MM.1S (cell line): ENCODE results near the gene OTOL1.
"Not testable (repeated sequence)": the region's sequence is repeated elsewhere in the genome, so short reads cannot be mapped to it uniquely, and the experiment has no call there.

Source experiments
- DNase-seq: peaks from one replicate; pipeline ENCODE4 v3.0.0-alpha.2; 2015
- H2AFZ ChIP-seq: fragments of 300-600 bp; sonication (generic); 2 replicates; pipeline ENCODE4 v1.6.0; 2016; ENCODE audit warnings: antibody characterized with exemption, low read length
- H3F3A ChIP-seq: fragments of 300-600 bp; sonication (generic); 2 replicates; pipeline ENCODE4 v1.6.1; 2016; ENCODE audit warnings: mild to moderate bottlenecking, antibody characterized with exemption, low read length, moderate library complexity, mixed read lengths; ENCODE audit not compliant: insufficient read depth
- H3K27ac ChIP-seq: fragments of 300-600 bp; sonication (generic); 2 replicates; pipeline ENCODE4 v1.5.1; 2016; ENCODE audit warnings: mild to moderate bottlenecking, low read length
- H3K27me3 ChIP-seq: fragments of 300-600 bp; sonication (generic); replicated peaks from 2 replicates; pipeline ENCODE4 v1.6.0; 2016; ENCODE audit warnings: low read length; ENCODE audit not compliant: insufficient read depth
- H3K36me3 ChIP-seq: fragments of 300-600 bp; sonication (generic); replicated peaks from 2 replicates; pipeline ENCODE4 v1.6.1; 2016; ENCODE audit warnings: mild to moderate bottlenecking, low read length, mixed read lengths; ENCODE audit not compliant: insufficient read depth
- H3K4me1 ChIP-seq: fragments of 300-600 bp; sonication (generic); 2 replicates; pipeline ENCODE4 v1.6.1; 2016; ENCODE audit warnings: low read length, mixed read lengths
- H3K4me2 ChIP-seq: fragments of 300-600 bp; sonication (generic); 2 replicates; pipeline ENCODE4 v1.6.0; 2016; ENCODE audit warnings: low read depth, low read length
- H3K4me3 ChIP-seq: fragments of 300-600 bp; sonication (generic); 2 replicates; pipeline ENCODE4 v1.5.1; 2016; ENCODE audit warnings: low read length, mixed read lengths
- H3K79me2 ChIP-seq: fragments of 300-600 bp; sonication (generic); 2 replicates; pipeline ENCODE4 v1.6.1; 2016; ENCODE audit warnings: mixed run types, low read length, mixed read lengths
- H3K9ac ChIP-seq: fragments of 300-600 bp; sonication (generic); 2 replicates; pipeline ENCODE4 v1.6.1; 2016; ENCODE audit warnings: low read length, mixed read lengths
- H3K9me2 ChIP-seq: fragments of 300-600 bp; sonication (generic); replicated peaks from 2 replicates; pipeline ENCODE4 v1.6.1; 2016; ENCODE audit warnings: mild to moderate bottlenecking, low read length, mixed read lengths; ENCODE audit not compliant: insufficient read depth
- H3K9me3 ChIP-seq: fragments of 300-600 bp; sonication (generic); replicated peaks from 2 replicates; pipeline ENCODE4 v1.6.1; 2016; ENCODE audit warnings: mild to moderate bottlenecking, low read length, mixed read lengths; ENCODE audit not compliant: insufficient read depth
- H4K20me1 ChIP-seq: fragments of 300-600 bp; sonication (generic); 2 replicates; pipeline ENCODE4 v1.6.1; 2016; ENCODE audit warnings: mild to moderate bottlenecking, low read length, moderate library complexity, mixed read lengths; ENCODE audit not compliant: insufficient read depth
- EZH2 ChIP-seq: fragments of 300-600 bp; sonication (generic); optimal IDR thresholded peaks from 2 replicates; pipeline ENCODE3; 2017; ENCODE audit warnings: low read depth, mild to moderate bottlenecking, antibody characterized with exemption, low read length, mixed read lengths
- EZH2phosphoT487 ChIP-seq: fragments of 300-600 bp; sonication (generic); IDR thresholded peaks from 2 replicates; pipeline ENCODE4 v1.6.1; 2018; ENCODE audit warnings: antibody characterized with exemption, low read length
- TF ChIP-seq, protein P1 (sequence below): fragments of 300-600 bp; sonication (generic); IDR thresholded peaks from 2 replicates; pipeline ENCODE4 v1.5.1; 2016; ENCODE audit warnings: antibody characterized with exemption, low read length, mixed read lengths

Gene OTOL1

DNA sequence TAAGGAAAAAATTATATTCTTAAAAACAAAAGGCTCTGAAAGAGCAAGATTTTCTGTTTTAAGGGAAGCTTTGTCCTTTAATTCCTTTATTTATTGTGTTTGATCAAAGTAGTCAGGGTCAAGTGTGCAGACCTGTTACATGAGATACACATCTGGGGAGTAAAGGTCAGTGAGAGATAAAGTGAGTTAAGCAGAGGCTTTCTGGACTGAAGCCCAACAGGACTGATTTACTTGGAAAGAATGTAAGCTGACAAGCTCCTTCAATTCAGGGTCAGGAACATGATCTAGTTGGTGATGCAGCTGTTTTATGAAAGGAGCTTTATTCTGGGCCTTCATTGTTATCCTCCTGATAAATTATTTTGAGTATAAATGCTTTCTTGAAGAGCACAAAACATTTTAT, 20.7 kb upstream of the OTOL1 start:
- Histone ChIP-seq H2AFZ (no peak overlapping the region), H3K27ac (no peak overlapping the region), H3K36me3 (no peaks in the 10 kb centered on the region), H3K4me3 (no peak overlapping the region), H3K4me2 (no peak overlapping the region), H3K79me2 (no peaks in the 10 kb centered on the region), H4K20me1 (no peaks in the 10 kb centered on the region), H3K4me1 (no peaks in the 10 kb centered on the region), H3K9me2 (no peaks in the 10 kb centered on the region), H3K27me3 (no peaks in the 10 kb centered on the region), H3K9me3 (no peaks in the 10 kb centered on the region), H3F3A (no peaks in the 10 kb centered on the region), H3K9ac (no peak overlapping the region)
- TF ChIP-seq, protein P1, sequence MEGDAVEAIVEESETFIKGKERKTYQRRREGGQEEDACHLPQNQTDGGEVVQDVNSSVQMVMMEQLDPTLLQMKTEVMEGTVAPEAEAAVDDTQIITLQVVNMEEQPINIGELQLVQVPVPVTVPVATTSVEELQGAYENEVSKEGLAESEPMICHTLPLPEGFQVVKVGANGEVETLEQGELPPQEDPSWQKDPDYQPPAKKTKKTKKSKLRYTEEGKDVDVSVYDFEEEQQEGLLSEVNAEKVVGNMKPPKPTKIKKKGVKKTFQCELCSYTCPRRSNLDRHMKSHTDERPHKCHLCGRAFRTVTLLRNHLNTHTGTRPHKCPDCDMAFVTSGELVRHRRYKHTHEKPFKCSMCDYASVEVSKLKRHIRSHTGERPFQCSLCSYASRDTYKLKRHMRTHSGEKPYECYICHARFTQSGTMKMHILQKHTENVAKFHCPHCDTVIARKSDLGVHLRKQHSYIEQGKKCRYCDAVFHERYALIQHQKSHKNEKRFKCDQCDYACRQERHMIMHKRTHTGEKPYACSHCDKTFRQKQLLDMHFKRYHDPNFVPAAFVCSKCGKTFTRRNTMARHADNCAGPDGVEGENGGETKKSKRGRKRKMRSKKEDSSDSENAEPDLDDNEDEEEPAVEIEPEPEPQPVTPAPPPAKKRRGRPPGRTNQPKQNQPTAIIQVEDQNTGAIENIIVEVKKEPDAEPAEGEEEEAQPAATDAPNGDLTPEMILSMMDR = no peak
- no peak for TF ChIP-seq EZH2phosphoT487
- no peak for TF ChIP-seq EZH2
- no peak for DNase-seq

DNA sequence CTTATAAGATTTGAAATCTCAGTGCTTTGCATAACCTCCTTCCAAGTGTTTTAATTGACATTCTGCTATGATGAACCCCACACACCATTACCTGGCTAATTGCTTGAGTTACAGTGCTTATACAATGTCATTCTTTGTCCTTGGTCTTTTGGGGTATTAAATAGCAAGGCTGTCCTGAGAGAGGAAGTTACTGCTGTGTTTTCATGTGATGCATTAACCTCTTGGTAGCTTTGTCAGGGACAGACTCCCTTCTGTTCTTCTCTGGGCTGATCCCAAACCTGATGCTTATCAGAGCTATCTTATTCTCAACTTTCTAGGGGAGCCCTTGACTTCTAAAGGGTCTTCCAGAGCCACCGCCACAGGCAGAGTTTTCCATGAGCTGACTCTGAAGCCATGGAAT, 12.4 kb upstream of the OTOL1 start:
- DNase-seq = no peak
- Histone ChIP-seq H3K79me2 (no peaks in the 10 kb centered on the region), H3K4me2 (no peak overlapping the region), H3K27ac (no peak overlapping the region), H3F3A (no peaks in the 10 kb centered on the region), H3K4me1 (0 out of 2 replicates have a peak, but pooled peaks cover 7% of the 10 kb centered on the region), H3K4me3 (no peak overlapping the region), H3K36me3 (no peaks in the 10 kb centered on the region), H2AFZ (no peak overlapping the region), H3K9ac (no peak overlapping the region), H3K9me2 (no peaks in the 10 kb centered on the region), H3K27me3 (no peaks in the 10 kb centered on the region), H3K9me3 (no peaks in the 10 kb centered on the region), H4K20me1 (no peaks in the 10 kb centered on the region)
- TF ChIP-seq EZH2phosphoT487 = no peak
- no peak for TF ChIP-seq EZH2
- TF ChIP-seq, protein P1 = no peak

DNA sequence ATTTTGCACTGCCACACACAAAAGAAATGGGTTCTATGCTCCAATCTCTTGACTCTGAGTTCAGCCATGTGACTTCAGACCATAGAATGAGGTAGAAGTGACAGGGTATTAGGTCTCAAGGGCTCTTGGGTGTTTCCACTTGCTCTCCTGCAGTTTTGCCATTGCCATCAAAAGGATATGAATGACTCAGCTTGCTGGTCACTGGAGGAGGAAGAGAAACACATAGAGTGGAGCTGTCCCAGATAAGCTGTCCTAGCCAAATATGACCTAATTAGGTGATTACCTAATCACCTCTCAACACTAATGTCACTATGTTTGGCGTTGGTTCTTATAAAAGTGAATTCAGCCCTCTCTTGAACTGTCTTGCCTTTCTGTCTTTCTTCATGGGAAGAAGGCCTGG, 8.3 kb upstream of the OTOL1 start:
- not testable (repeated sequence) for H3K4me2 ChIP-seq, H3K4me3 ChIP-seq, H3K9me2 ChIP-seq, H3K27me3 ChIP-seq, DNase-seq, H3K27ac ChIP-seq, H3K9ac ChIP-seq, H2AFZ ChIP-seq, H3K9me3 ChIP-seq, H4K20me1 ChIP-seq, H3F3A ChIP-seq, H3K36me3 ChIP-seq, H3K79me2 ChIP-seq
- 0 out of 2 replicates have a peak, but pooled peaks cover 19% of the 10 kb centered on the region for H3K4me1 ChIP-seq

DNA sequence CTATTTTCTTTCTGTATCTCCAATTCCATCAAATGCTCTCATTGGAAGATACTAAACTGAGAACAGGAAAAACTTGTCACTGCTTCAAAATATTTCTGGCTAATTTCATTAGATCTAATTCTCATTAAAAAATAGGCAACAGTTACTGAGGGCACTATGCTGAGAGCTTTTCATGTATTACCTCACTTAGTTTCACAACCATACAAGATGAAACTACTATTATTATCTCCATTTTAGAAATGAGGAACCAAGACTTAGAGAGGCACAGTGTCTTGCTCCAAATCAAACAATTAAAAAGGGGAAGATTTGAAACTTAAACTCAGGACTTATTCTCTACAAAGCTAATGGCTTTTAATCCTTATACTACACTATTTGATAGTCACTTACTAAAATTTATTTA, 7.2 kb upstream of the OTOL1 start:
- H3K9ac ChIP-seq = no peak overlapping the region
- H4K20me1 ChIP-seq = no peaks in the 10 kb centered on the region
- H2AFZ ChIP-seq = no peak overlapping the region
- H3K4me3 ChIP-seq = no peak overlapping the region
- DNase-seq = peak; percentile 39
- H3K36me3 ChIP-seq = no peaks in the 10 kb centered on the region
- no peaks in the 10 kb centered on the region for H3K9me2 ChIP-seq
- H3K27me3 ChIP-seq = no peaks in the 10 kb centered on the region
- H3K79me2 ChIP-seq = no peaks in the 10 kb centered on the region
- no peak for TF ChIP-seq EZH2phosphoT487
- no peak overlapping the region; the same call in 1 of the 2 replicates for H3K4me2 ChIP-seq
- H3F3A ChIP-seq = no peaks in the 10 kb centered on the region
- 0 out of 2 replicates have a peak, but pooled peaks cover 19% of the 10 kb centered on the region for H3K4me1 ChIP-seq
- no peak overlapping the region for H3K27ac ChIP-seq
- H3K9me3 ChIP-seq = no peaks in the 10 kb centered on the region

DNA sequence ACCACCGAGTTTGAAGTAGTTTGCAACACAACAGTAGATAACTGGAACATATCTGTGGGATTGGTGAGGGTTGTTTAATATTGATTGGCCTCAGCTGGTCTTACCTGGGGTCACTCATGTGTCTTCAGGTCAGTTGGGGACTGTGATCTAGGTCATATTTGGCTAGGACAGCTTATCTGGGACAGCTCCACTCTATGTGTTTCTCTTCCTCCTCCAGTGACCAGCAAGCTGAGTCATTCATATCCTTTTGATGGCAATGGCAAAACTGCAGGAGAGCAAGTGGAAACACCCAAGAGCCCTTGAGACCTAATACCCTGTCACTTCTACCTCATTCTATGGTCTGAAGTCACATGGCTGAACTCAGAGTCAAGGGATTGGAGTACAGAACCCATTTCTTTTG, 5.8 kb upstream of the OTOL1 start:
- not testable (repeated sequence) for H3K27ac ChIP-seq, H3K9ac ChIP-seq, H3K27me3 ChIP-seq, H3K9me3 ChIP-seq, H3K79me2 ChIP-seq, DNase-seq, H3F3A ChIP-seq, H3K4me2 ChIP-seq, H4K20me1 ChIP-seq, H3K36me3 ChIP-seq, H3K4me3 ChIP-seq, H2AFZ ChIP-seq, H3K9me2 ChIP-seq
- 0 out of 2 replicates have a peak, but pooled peaks cover 19% of the 10 kb centered on the region for H3K4me1 ChIP-seq
